ENCODE measurements around the gene IRAK1. TPM values are rescaled to one million over a fixed set of nuclear protein-coding genes. Genes with fewer than 3 reads are reported as not detected.

The IRAK1 gene
- total RNA-seq, 2 donors from 2014 or later: 61.1 to 73.9 TPM

DNA sequence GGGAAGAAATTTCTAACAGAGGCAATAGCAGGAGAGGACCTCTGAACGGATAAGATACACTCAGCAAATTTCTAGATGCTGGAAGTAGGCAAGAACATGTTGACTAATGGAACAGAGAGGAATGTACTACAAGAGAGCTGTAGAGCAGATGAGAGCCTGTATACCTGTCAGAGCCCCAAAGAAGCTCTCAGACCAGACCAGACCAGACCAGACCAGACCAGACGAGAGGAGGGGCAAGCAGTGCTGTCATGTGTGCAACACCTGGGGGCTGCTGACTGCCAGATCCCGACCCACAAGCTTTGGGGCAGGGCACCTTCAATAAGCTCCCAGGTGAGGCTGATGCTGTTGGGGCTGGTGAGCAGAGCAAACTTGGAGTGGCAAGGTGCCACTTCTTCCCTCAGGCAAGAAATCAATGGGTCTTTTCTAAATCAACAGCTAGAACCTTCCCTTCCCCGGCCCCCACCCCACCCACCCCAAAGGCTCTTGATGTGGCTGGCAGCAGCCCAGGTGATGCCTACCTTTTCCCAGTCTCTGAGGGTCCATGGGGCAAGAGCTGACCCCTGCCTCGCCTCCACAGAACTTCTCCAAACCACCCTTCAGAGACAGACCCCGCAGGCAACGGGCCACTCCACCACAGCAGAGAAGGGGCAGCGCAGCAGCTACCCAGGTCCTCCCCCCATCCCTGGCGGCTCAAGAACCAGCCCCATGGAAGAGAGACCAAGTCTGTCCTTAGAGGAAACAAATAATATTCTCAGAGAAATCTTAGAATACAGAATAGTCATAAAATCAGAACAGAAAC is 45.1 kb upstream of the IRAK1 start:
- no peak for DNase-seq
- no peak overlapping the region for H3K9ac ChIP-seq (ENCODE audit: extremely low read depth, low read length, poor library complexity, severe bottlenecking)
- no peaks in the 10 kb centered on the region for H3K27me3 ChIP-seq (ENCODE audit: control insufficient read depth, insufficient read depth, low read length, poor library complexity, severe bottlenecking)
- TF ChIP-seq, protein P1, sequence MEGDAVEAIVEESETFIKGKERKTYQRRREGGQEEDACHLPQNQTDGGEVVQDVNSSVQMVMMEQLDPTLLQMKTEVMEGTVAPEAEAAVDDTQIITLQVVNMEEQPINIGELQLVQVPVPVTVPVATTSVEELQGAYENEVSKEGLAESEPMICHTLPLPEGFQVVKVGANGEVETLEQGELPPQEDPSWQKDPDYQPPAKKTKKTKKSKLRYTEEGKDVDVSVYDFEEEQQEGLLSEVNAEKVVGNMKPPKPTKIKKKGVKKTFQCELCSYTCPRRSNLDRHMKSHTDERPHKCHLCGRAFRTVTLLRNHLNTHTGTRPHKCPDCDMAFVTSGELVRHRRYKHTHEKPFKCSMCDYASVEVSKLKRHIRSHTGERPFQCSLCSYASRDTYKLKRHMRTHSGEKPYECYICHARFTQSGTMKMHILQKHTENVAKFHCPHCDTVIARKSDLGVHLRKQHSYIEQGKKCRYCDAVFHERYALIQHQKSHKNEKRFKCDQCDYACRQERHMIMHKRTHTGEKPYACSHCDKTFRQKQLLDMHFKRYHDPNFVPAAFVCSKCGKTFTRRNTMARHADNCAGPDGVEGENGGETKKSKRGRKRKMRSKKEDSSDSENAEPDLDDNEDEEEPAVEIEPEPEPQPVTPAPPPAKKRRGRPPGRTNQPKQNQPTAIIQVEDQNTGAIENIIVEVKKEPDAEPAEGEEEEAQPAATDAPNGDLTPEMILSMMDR (conservative IDR thresholded peaks at IDR 0.05): no peak
- no peak overlapping the region for H3K27ac ChIP-seq (ENCODE audit: low read depth, low read length)
- WGBS, 2 experiments (ENCODE audit: insufficient coverage in 1 of 2, insufficient read length in 1 of 2): 95% methylated on average over 7 of the region's 9 CpGs; no CpG with 5 or more reads in 1 of the 2 experiments
- no peaks in the 10 kb centered on the region for H3K4me1 ChIP-seq (ENCODE audit: control insufficient read depth, insufficient read depth, low read length)
- Mint-ChIP-seq H3K36me3 (ENCODE audit: low read depth) (peaks cover 2% of the 10 kb centered on the region), H3K4me3 (no peak overlapping the region), H3K27me3 (ENCODE audit: insufficient read depth) (no peaks in the 10 kb centered on the region), H3K4me1 (peaks cover 19% of the 10 kb centered on the region), H3K9me3 (peaks cover 45% of the 10 kb centered on the region), H3K27ac (no peak overlapping the region)
- no peaks in the 10 kb centered on the region for H3K9me3 ChIP-seq (ENCODE audit: control insufficient read depth, low read length)
- H3K4me3 ChIP-seq (ENCODE audit: low read length): no peak overlapping the region
- H3K36me3 ChIP-seq (ENCODE audit: control insufficient read depth, insufficient read depth, low read length): no peaks in the 10 kb centered on the region

DNA sequence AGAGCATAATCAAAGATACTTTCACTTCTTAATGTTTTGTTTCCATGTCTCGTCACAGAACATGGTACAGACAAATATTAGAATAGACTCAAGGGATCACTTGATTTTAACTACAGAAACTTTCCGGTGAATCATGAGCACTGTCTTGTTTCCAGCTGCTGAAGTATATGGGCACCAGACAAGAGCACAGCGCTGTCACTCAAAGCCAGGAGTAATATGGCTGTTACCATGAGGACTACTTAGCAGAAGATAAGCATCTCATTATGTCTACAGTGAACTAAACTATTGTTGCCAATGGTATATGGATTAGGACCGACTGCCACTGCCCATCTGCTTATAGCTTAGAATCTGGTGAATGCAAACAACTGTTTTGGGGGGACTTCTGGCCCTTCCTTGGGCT is 43.5 kb upstream of the IRAK1 start:
- Histone ChIP-seq H3K27ac (ENCODE audit: low read depth, low read length) (no peak overlapping the region), H3K4me3 (ENCODE audit: low read length) (no peak overlapping the region), H3K9me3 (ENCODE audit: control insufficient read depth, low read length) (no peaks in the 10 kb centered on the region), H3K36me3 (ENCODE audit: control insufficient read depth, insufficient read depth, low read length) (peaks cover 1% of the 10 kb centered on the region), H3K27me3 (ENCODE audit: control insufficient read depth, insufficient read depth, low read length, poor library complexity, severe bottlenecking) (no peaks in the 10 kb centered on the region), H3K4me1 (ENCODE audit: control insufficient read depth, insufficient read depth, low read length) (no peaks in the 10 kb centered on the region), H3K9ac (ENCODE audit: extremely low read depth, low read length, poor library complexity, severe bottlenecking) (no peak overlapping the region)
- DNase-seq: no peak
- Mint-ChIP-seq H3K27me3 (ENCODE audit: insufficient read depth) (no peaks in the 10 kb centered on the region), H3K9me3 (peaks cover 50% of the 10 kb centered on the region), H3K4me3 (no peak overlapping the region), H3K4me1 (peaks cover 19% of the 10 kb centered on the region), H3K36me3 (ENCODE audit: low read depth) (peaks cover 2% of the 10 kb centered on the region), H3K27ac (no peak overlapping the region)
- whole genome bisulfite sequencing, 2 experiments (ENCODE audit: insufficient coverage in 1 of 2, insufficient read length in 1 of 2): 97 to 100% methylated on average over 2 to 4 of the region's 4 CpGs
- TF ChIP-seq, protein P1 (conservative IDR thresholded peaks at IDR 0.05): no peak

DNA sequence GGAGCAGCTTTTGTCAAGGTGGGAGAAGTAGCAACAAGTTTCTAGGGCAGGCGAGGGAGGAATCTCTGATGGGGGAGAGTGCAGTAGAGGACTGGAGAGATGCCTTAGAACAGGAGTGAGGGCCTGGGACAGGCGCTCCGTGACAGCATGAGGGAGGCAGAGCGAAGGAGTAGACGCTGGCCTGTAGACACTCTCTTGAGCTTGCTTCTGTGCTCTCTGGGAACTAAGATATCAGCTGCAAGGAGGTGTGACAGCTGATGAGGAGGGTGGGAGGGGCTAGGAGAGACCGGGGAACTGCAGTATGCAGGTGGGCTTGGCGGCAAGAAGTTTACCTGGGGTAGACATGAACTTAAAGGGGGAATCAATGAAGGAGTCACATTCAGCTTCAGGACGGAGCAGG is 42.1 kb upstream of the IRAK1 start:
- peaks cover 57% of the 10 kb centered on the region for H3K9me3 Mint-ChIP-seq
- WGBS, 2 experiments (ENCODE audit: insufficient coverage in 1 of 2, insufficient read length in 1 of 2): 82 to 100% methylated on average over 1 to 8 of the region's 8 CpGs

More for the DNA sequence above, 42.1 kb upstream of the IRAK1 start:
- Mint-ChIP-seq H3K36me3 (ENCODE audit: low read depth) (peaks cover 3% of the 10 kb centered on the region), H3K27ac (peak overlapping the region; percentile 2), H3K27me3 (ENCODE audit: insufficient read depth) (no peaks in the 10 kb centered on the region), H3K4me3 (no peak overlapping the region), H3K4me1 (peaks cover 19% of the 10 kb centered on the region)
- peaks cover 9% of the 10 kb centered on the region for H3K36me3 ChIP-seq (ENCODE audit: control insufficient read depth, insufficient read depth, low read length)
- DNase-seq: no peak
- no peak overlapping the region for H3K4me3 ChIP-seq (ENCODE audit: low read length)
- no peak overlapping the region for H3K27ac ChIP-seq (ENCODE audit: low read depth, low read length)
- no peak overlapping the region for H3K9ac ChIP-seq (ENCODE audit: extremely low read depth, low read length, poor library complexity, severe bottlenecking)
- H3K4me1 ChIP-seq (ENCODE audit: control insufficient read depth, insufficient read depth, low read length): no peaks in the 10 kb centered on the region
- no peaks in the 10 kb centered on the region for H3K9me3 ChIP-seq (ENCODE audit: control insufficient read depth, low read length)
- H3K27me3 ChIP-seq (ENCODE audit: control insufficient read depth, insufficient read depth, low read length, poor library complexity, severe bottlenecking): no peaks in the 10 kb centered on the region
- TF ChIP-seq, protein P1 (conservative IDR thresholded peaks at IDR 0.05): no peak
